Adrenal gland (tissue), 5 donors: ENCODE data around the gene UBQLN4.

ENCODE experiments used
- POLR2A ChIP-seq, 2 donors: fragments of 450-650 bp; IDR thresholded peaks; one replicate each; pipeline ENCODE4 v1.6.1; 2017; ENCODE audit warnings: antibody characterized with exemption in 2 of 2, mild to moderate bottlenecking in 2 of 2, moderate library complexity in 1 of 2
- TF ChIP-seq, protein P1 (sequence below), 6 experiments: fragments of 450-650 bp in 4 of 6; fragments of 200-600 bp in 2 of 6; sonication (generic) in 1 of 6; IDR thresholded peaks; 1 replicate in 5 of 6; 2 replicates in 1 of 6; pipeline versions ENCODE4 v1.5.1 to v1.8.0; 2016 to 2021; ENCODE audit warnings: antibody characterized with exemption in 6 of 6, mild to moderate bottlenecking in 2 of 6, moderate library complexity in 1 of 6
- donor health status: DM: no; HTN: no; CAD: no.

DNA sequence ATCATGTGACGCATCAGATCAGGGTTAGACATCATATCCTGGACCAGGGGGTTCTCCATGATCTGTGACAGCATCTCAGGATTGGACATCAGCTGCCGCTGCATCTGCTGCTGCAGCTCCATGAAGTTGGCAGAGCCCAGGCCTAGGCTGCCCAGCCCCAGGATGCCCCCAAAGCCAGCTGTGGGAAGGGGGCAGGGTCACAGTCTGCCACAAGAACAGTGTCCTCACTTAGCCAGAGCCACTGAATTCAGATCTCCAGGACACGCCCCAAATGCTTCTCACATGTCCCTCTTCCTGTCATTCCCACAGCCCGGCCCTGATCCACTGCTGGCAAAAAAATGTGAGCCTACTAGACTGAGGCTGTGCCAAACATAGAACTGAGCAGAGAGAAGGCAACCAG, 3.2 kb downstream of the UBQLN4 start:
- TF ChIP-seq, protein P1, sequence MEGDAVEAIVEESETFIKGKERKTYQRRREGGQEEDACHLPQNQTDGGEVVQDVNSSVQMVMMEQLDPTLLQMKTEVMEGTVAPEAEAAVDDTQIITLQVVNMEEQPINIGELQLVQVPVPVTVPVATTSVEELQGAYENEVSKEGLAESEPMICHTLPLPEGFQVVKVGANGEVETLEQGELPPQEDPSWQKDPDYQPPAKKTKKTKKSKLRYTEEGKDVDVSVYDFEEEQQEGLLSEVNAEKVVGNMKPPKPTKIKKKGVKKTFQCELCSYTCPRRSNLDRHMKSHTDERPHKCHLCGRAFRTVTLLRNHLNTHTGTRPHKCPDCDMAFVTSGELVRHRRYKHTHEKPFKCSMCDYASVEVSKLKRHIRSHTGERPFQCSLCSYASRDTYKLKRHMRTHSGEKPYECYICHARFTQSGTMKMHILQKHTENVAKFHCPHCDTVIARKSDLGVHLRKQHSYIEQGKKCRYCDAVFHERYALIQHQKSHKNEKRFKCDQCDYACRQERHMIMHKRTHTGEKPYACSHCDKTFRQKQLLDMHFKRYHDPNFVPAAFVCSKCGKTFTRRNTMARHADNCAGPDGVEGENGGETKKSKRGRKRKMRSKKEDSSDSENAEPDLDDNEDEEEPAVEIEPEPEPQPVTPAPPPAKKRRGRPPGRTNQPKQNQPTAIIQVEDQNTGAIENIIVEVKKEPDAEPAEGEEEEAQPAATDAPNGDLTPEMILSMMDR (IDR thresholded peaks at IDR 0.05): no peak
- TF ChIP-seq POLR2A (IDR thresholded peaks at IDR 0.05): no peak
